OCI-LY1 (cell line): ENCODE results near the gene TNFRSF1A.

Experiments used
- H2AFZ ChIP-seq: fragments of 200-600 bp; sonication (generic), shearing (Covaris generic); 2 replicates; pipeline ENCODE4 v1.6.0; 2014; ENCODE audit warnings: antibody characterized with exemption, mild to moderate bottlenecking, low read length
- H3F3A ChIP-seq: fragments of 200-600 bp; sonication (generic), shearing (Covaris generic); 2 replicates; pipeline ENCODE4 v1.6.0; 2014; ENCODE audit warnings: mild to moderate bottlenecking, antibody characterized with exemption, low read length, moderate library complexity; ENCODE audit not compliant: insufficient read depth
- H3K27ac ChIP-seq: fragments of 200-600 bp; sonication (generic); 2 replicates; pipeline ENCODE4 v1.5.1; 2014; ENCODE audit warnings: low read length, mixed run types, mild to moderate bottlenecking, low read depth; ENCODE audit not compliant: poor library complexity, severe bottlenecking
- H3K27me3 ChIP-seq: fragments of 200-600 bp; sonication (generic); 2 replicates; pipeline ENCODE4 v1.6.0; 2014; ENCODE audit warnings: antibody characterized with exemption, mild to moderate bottlenecking, low read length, moderate library complexity; ENCODE audit not compliant: insufficient read depth
- H3K36me3 ChIP-seq: fragments of 200-600 bp; sonication (generic); 2 replicates; pipeline ENCODE4 v1.6.1; 2014; ENCODE audit warnings: mild to moderate bottlenecking, antibody characterized with exemption, low read length, moderate library complexity, mixed read lengths; ENCODE audit not compliant: insufficient read depth
- H3K4me1 ChIP-seq: fragments of 200-600 bp; sonication (generic); 2 replicates; pipeline ENCODE4 v1.5.1; 2014; ENCODE audit warnings: mild to moderate bottlenecking, low read length, moderate library complexity; ENCODE audit not compliant: insufficient read depth, severe bottlenecking
- H3K4me2 ChIP-seq: fragments of 200-600 bp; sonication (generic), shearing (Covaris generic); 2 replicates; pipeline ENCODE4 v1.6.1; 2014; ENCODE audit warnings: low read length
- H3K4me3 ChIP-seq: fragments of 200-600 bp; sonication (generic); 2 replicates; pipeline ENCODE4 v1.5.1; 2014; ENCODE audit warnings: low read length, low read depth, mild to moderate bottlenecking, mixed read lengths; ENCODE audit not compliant: poor library complexity, severe bottlenecking
- H3K79me2 ChIP-seq: fragments of 200-600 bp; shearing (Covaris generic); 2 replicates; pipeline ENCODE4 v1.6.1; 2016; ENCODE audit warnings: mixed run types, low read length, mixed read lengths; ENCODE audit not compliant: insufficient read depth
- H3K9ac ChIP-seq: fragments of 200-600 bp; sonication (generic), shearing (Covaris generic); 2 replicates; pipeline ENCODE4 v1.6.1; 2014; ENCODE audit warnings: mild to moderate bottlenecking, low read length, mixed read lengths
- H3K9me2 ChIP-seq: fragments of 200-600 bp; sonication (generic), shearing (Covaris generic); 2 replicates; pipeline ENCODE4 v1.6.1; 2014; ENCODE audit warnings: low read depth, mild to moderate bottlenecking, low read length, mixed read lengths
- H3K9me3 ChIP-seq: fragments of 200-600 bp; shearing (Covaris generic); 2 replicates; pipeline ENCODE4 v1.6.1; 2014; ENCODE audit warnings: low read length, mixed read lengths
- H4K20me1 ChIP-seq: fragments of 200-600 bp; sonication (generic), shearing (Covaris generic); 2 replicates; pipeline ENCODE4 v1.6.0; 2016; ENCODE audit warnings: mild to moderate bottlenecking, low read length; ENCODE audit not compliant: insufficient read depth
- CTCF ChIP-seq: fragments of 200-600 bp; sonication (generic), shearing (Covaris generic); IDR thresholded peaks from 2 replicates; pipeline ENCODE4 v1.5.1; 2017; ENCODE audit warnings: mild to moderate bottlenecking, antibody characterized with exemption, low read length, moderate library complexity, mixed read lengths
- EZH2 ChIP-seq: fragments of 200-600 bp; sonication (generic), shearing (Covaris generic); IDR thresholded peaks from 2 replicates; pipeline ENCODE4 v1.8.0; 2017; ENCODE audit warnings: borderline replicate concordance, mixed run types, mild to moderate bottlenecking, antibody characterized with exemption, low read length, moderate library complexity, mixed read lengths

The TNFRSF1A gene

GRCh38 chr12:6382371-6382770, 40.5 kb upstream of the TNFRSF1A start:
- Histone ChIP-seq H3K4me3 (no peak overlapping the region), H3K79me2 (no peaks in the 10 kb centered on the region), H3K9me3 (no peaks in the 10 kb centered on the region), H3K9me2 (no peaks in the 10 kb centered on the region), H2AFZ (no peak overlapping the region), H3F3A (no peaks in the 10 kb centered on the region), H3K4me2 (no peak overlapping the region), H3K9ac (no peak overlapping the region), H3K27me3 (peaks cover 11% of the 10 kb centered on the region), H3K4me1 (no peaks in the 10 kb centered on the region), H3K27ac (no peak overlapping the region), H4K20me1 (no peaks in the 10 kb centered on the region), H3K36me3 (no peaks in the 10 kb centered on the region)
- TF ChIP-seq CTCF (no peak), EZH2 (no peak)

GRCh38 chr12:6380141-6381121, 38.6 kb upstream of the TNFRSF1A start:
- TF ChIP-seq EZH2 (no peak), CTCF (no peak)
- no peak overlapping the region for H3K27ac ChIP-seq
- H3K4me2 ChIP-seq = no peak overlapping the region
- H3K4me1 ChIP-seq = no peaks in the 10 kb centered on the region
- H2AFZ ChIP-seq = no peak overlapping the region
- H3K27me3 ChIP-seq = peaks cover 17% of the 10 kb centered on the region
- H3K9me3 ChIP-seq = no peaks in the 10 kb centered on the region
- H3K36me3 ChIP-seq = no peaks in the 10 kb centered on the region
- no peaks in the 10 kb centered on the region for H4K20me1 ChIP-seq
- H3K9ac ChIP-seq = no peak overlapping the region
- H3F3A ChIP-seq = no peaks in the 10 kb centered on the region
- no peak overlapping the region for H3K4me3 ChIP-seq
- no peaks in the 10 kb centered on the region for H3K79me2 ChIP-seq
- no peaks in the 10 kb centered on the region for H3K9me2 ChIP-seq

- Histone ChIP-seq H3K4me3 (no peak overlapping the region), H4K20me1 (no peaks in the 10 kb centered on the region), H3K9ac (no peak overlapping the region), H3K27me3 (peaks cover 21% of the 10 kb centered on the region), H3K27ac (no peak overlapping the region), H3K9me2 (no peaks in the 10 kb centered on the region), H3K9me3 (no peaks in the 10 kb centered on the region), H3K4me1 (no peaks in the 10 kb centered on the region), H2AFZ (no peak overlapping the region), H3K4me2 (no peak overlapping the region), H3K79me2 (no peaks in the 10 kb centered on the region), H3F3A (no peaks in the 10 kb centered on the region), H3K36me3 (no peaks in the 10 kb centered on the region)
- TF ChIP-seq CTCF (no peak), EZH2 (no peak)
Observed at GRCh38 chr12:6378709-6379472, 37.0 kb upstream of the TNFRSF1A start.
